ENCODE measurements around the gene NXN.

GRCh38 chr17:795276-795675 is 184.3 kb downstream of the NXN start:
- no peak for TF ChIP-seq CTCF (IDR thresholded peaks at IDR 0.05)
- no peak for TF ChIP-seq POLR2A (IDR thresholded peaks at IDR 0.05)
